Glutamatergic neuron (in vitro differentiated cells): Measurements from ENCODE around the gene MRFAP1L1. TPM values are rescaled to one million over a fixed set of nuclear protein-coding genes. Genes with fewer than 3 reads are reported as not detected.
A peak's percentile ranks its signal among the peaks of the same experiment; 100 is the strongest.
"Not testable (repeated sequence)": the region's sequence is repeated elsewhere in the genome, so short reads cannot be mapped to it uniquely, and the experiment has no call there.

Experiments
- DNase-seq: peaks from one replicate; pipeline ENCODE4 v3.0.0; 2022
- H3K27ac Mint-ChIP-seq: one replicate; pipeline ENCODE4 v1.8.0; 2020; ENCODE audit warnings: mild to moderate bottlenecking, mixed read lengths, inconsistent platforms; ENCODE audit not compliant: unreplicated experiment
- H3K27me3 Mint-ChIP-seq: one replicate; pipeline ENCODE4 v1.8.0; 2020; ENCODE audit warnings: mild to moderate bottlenecking, moderate library complexity, mixed read lengths, inconsistent platforms; ENCODE audit not compliant: unreplicated experiment
- H3K36me3 Mint-ChIP-seq: one replicate; pipeline ENCODE4 v1.8.0; 2020; ENCODE audit warnings: mild to moderate bottlenecking, mixed read lengths, inconsistent platforms; ENCODE audit not compliant: unreplicated experiment
- H3K4me1 Mint-ChIP-seq: one replicate; pipeline ENCODE4 v1.8.0; 2020; ENCODE audit warnings: mild to moderate bottlenecking, low read depth, mixed read lengths, inconsistent platforms; ENCODE audit not compliant: unreplicated experiment
- H3K4me3 Mint-ChIP-seq: one replicate; pipeline ENCODE4 v1.8.0; 2020; ENCODE audit warnings: mild to moderate bottlenecking, mixed read lengths, inconsistent platforms; ENCODE audit not compliant: unreplicated experiment
- H3K9me3 Mint-ChIP-seq: one replicate; pipeline ENCODE4 v1.8.0; 2020; ENCODE audit warnings: mild to moderate bottlenecking, moderate library complexity, mixed read lengths, inconsistent platforms; ENCODE audit not compliant: unreplicated experiment
- total RNA-seq: library from RNA; stranded (reverse); fragmentation: NEBNext Ultra II Directional; extraction: Animal tissue kit (Norgen Biotek cat#: 25700); gene quantifications from one replicate; pipeline ENCODE4 v1.2.1, GENCODE V29; 2021; ENCODE audit not compliant: unreplicated experiment
- TF ChIP-seq, protein P1 (sequence below): fragments of 200-600 bp; sonication (generic); IDR thresholded peaks from one replicate; pipeline ENCODE4 v1.5.0; 2021; ENCODE audit not compliant: partially characterized antibody, unreplicated experiment

Gene MRFAP1L1
- total RNA-seq, 1 donor from 2014 or later, result 66.1 TPM

DNA sequence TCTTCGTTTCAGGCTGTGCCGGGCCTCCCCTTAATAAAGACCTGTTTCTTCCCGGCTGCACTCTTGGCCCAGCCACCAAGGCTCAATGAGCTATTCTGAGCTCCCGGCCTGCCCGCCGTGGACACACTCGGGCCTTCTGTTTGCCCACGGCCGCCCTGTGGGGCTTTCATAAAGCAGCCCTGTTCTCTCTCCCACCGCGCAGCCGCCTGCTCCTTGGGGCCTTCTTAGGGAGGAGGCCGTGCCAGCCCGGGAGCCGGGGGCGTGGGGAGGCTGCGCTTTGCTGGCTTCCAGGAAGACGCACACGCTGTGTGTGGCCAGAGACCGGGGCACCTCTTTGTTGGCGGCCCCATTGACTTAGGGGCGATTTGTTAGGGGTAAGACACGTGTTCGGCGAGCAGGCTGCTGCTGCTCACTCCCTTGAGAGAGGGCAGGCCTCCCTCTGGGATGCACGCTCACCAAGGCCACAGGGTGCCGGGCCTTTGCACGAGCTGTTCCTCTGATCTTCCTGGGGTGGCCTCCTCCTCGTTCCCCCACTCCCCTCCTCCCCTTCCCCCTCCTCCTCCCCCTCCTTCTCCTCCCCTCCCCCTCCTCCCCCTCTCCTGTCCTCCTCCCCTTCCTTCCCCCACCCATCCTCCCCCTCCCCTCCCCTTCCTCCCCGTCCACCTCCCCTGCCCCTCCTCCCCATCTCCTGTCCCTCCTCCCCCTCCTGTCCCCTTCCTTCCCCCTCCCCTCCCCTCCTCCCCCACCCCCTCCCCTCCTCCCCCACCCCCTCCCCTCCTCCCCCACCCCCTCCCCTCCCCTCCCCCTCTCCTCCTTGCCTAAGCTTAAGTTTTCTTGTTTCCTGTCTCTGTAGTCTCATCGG, 17.6 kb upstream of the MRFAP1L1 start:
- Mint-ChIP-seq H3K4me3 (no peak overlapping the region), H3K27me3 (peaks cover 9% of the 10 kb centered on the region), H3K9me3 (peaks cover 19% of the 10 kb centered on the region), H3K36me3 (no peaks in the 10 kb centered on the region), H3K4me1 (peaks cover 24% of the 10 kb centered on the region), H3K27ac (peak overlapping the region; percentile 59)
- TF ChIP-seq, protein P1, sequence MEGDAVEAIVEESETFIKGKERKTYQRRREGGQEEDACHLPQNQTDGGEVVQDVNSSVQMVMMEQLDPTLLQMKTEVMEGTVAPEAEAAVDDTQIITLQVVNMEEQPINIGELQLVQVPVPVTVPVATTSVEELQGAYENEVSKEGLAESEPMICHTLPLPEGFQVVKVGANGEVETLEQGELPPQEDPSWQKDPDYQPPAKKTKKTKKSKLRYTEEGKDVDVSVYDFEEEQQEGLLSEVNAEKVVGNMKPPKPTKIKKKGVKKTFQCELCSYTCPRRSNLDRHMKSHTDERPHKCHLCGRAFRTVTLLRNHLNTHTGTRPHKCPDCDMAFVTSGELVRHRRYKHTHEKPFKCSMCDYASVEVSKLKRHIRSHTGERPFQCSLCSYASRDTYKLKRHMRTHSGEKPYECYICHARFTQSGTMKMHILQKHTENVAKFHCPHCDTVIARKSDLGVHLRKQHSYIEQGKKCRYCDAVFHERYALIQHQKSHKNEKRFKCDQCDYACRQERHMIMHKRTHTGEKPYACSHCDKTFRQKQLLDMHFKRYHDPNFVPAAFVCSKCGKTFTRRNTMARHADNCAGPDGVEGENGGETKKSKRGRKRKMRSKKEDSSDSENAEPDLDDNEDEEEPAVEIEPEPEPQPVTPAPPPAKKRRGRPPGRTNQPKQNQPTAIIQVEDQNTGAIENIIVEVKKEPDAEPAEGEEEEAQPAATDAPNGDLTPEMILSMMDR, result no peak
- DNase-seq, result peak; percentile 63

DNA sequence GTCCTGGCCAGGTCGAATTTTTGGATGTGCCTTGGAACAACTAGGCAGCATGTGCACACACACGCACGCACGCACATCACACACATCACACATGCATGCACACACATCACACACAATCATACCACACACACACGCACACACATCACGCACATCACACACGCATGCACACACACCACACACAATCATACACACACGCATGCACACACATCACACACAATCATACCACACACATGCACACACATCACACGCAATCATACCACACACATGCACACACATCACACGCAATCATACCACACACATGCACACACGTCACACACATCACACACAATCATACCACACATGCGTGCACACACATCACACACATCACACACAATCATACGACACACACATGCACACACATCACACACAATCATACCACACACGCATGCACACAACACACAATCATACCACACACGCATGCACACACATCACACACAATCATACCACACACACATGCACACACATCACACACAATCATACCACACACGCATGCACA, 15.8 kb upstream of the MRFAP1L1 start:
- peaks cover 25% of the 10 kb centered on the region for H3K4me1 Mint-ChIP-seq
- not testable (repeated sequence) for DNase-seq, H3K4me3 Mint-ChIP-seq

DNA sequence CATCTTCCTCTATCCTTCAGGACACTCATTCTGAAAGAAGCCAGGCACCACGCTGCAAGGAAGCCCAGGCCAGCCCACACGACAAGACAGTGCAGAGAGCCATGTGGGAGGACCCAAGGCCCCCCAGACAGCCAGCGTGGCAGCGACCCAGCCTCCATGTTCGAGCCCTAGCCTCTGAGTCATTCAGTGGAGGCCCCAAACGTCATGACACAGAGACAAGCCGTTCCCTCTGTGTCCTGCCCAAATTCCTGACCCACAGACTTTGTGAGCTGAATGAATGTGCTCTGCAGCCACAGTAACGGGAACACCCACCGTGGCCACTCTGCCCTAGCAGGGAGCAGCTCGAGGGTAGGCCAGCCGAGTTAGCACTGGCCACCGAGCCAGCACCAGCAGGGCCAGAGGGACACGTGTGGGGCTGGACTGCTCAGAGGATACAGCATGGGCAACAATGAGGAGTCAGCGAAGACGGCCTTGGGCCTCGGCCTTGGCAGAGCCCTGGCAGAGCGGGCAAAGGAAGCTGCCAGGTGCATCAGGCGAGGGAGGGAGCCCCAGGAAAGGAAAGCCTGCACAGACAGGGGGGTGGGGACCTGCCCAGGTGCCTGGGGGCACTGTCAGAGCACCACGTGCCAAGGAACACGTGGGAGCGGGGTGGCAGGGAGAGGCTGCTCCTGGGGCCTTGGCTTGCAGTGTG, 14.9 kb upstream of the MRFAP1L1 start:
- H3K27me3 Mint-ChIP-seq, result peaks cover 5% of the 10 kb centered on the region
- H3K27ac Mint-ChIP-seq, result no peak overlapping the region
- peaks cover 21% of the 10 kb centered on the region for H3K4me1 Mint-ChIP-seq
- H3K4me3 Mint-ChIP-seq, result no peak overlapping the region
- peaks cover 14% of the 10 kb centered on the region for H3K9me3 Mint-ChIP-seq
- no peaks in the 10 kb centered on the region for H3K36me3 Mint-ChIP-seq
- no peak for DNase-seq
- TF ChIP-seq, protein P1, result no peak

More for the DNA sequence above, 15.8 kb upstream of the MRFAP1L1 start:
- H3K27ac Mint-ChIP-seq, H3K27me3 Mint-ChIP-seq, H3K36me3 Mint-ChIP-seq: not testable (repeated sequence)
- H3K9me3 Mint-ChIP-seq, result peaks cover 18% of the 10 kb centered on the region

DNA sequence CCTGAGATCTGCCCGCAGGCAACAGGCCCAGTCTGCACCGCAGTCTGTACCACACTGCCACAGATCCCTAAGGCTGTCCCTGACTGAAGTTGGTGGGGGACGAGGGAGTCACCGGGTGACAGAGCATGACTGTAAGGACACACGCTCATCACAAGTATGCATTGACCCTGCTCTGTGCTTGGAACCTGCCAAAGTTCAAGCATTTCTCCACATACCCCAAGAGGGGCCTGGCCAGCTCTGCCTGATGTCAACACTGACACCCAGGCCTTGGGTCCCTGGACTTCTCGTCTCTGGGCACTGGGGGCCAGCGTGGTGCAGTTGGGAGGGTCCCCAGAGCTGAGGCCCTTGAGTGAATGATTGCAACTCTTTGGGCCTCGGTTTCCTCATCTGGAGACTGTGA, 14.2 kb upstream of the MRFAP1L1 start:
- DNase-seq, result no peak
- no peak overlapping the region for H3K27ac Mint-ChIP-seq
- no peak overlapping the region for H3K4me3 Mint-ChIP-seq
- TF ChIP-seq, protein P1, result no peak
- H3K9me3 Mint-ChIP-seq, result peaks cover 10% of the 10 kb centered on the region
- peaks cover 5% of the 10 kb centered on the region for H3K27me3 Mint-ChIP-seq
- H3K36me3 Mint-ChIP-seq, result no peaks in the 10 kb centered on the region
- H3K4me1 Mint-ChIP-seq, result peaks cover 21% of the 10 kb centered on the region

DNA sequence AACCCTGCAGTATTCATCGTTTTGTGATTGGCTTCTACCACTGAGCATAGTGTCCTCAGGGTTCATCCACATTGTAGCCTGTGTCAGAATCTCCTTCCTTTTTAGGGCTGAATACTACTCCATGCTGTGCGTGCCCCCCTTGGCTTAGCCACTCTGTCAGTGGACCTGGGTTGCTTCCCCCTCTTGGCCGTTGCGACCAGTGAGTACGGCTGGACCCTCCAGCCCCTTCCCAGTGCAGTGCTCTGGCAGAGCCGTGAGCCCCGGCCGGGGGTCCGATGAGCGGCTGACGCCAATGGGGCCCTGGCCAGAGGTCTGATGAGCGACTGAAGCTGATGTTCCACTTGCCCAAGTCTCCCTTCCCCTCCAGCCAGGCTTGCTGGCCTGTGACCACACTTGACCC, 13.2 kb upstream of the MRFAP1L1 start:
- Mint-ChIP-seq H3K36me3 (no peaks in the 10 kb centered on the region), H3K9me3 (peaks cover 7% of the 10 kb centered on the region), H3K4me1 (peaks cover 21% of the 10 kb centered on the region), H3K4me3 (no peak overlapping the region), H3K27me3 (peaks cover 5% of the 10 kb centered on the region), H3K27ac (no peak overlapping the region)
- no peak for DNase-seq
- TF ChIP-seq, protein P1, result no peak
